PC-3 (cell line): ENCODE measurements around the gene LTB4R. TPM values are rescaled to one million over a fixed set of nuclear protein-coding genes. Genes with fewer than 3 reads are reported as not detected.

Experiments used
- ATAC-seq: fragments of 200-7000 bp; cut with Tn5 transposase; 2 replicates; pipeline ENCODE4 v1.9.1; 2020; ENCODE audit warnings: mild to moderate bottlenecking, moderate library complexity
- BruUV-seq: library from RNA; stranded (reverse); fragments of 400-500 nt; replicated peaks from 2 replicates; lab custom pipeline; 2021; lab: Mats Ljungman, UMichigan
- CTCF ChIA-PET: fragments of 300-600 bp; sonication (Branson Sonifier 250); formaldehyde crosslinking; loops from one replicate; lab custom pipeline; 2022; ENCODE audit warnings: antibody characterized with exemption; lab: Charles Lee
- POLR2A ChIA-PET: fragments of 300-600 bp; sonication (Branson Sonifier 250); formaldehyde crosslinking; loops from one replicate; lab custom pipeline; 2022; ENCODE audit warnings: antibody characterized with exemption; ENCODE audit not compliant: unreplicated experiment; lab: Charles Lee
- DNase-seq: peaks from one replicate; pipeline ENCODE4 v3.0.0-alpha.2; 2015
- H2AFZ ChIP-seq: fragments of 300-600 bp; sonication (generic); 2 replicates; pipeline ENCODE4 v1.6.0; 2016; ENCODE audit warnings: antibody characterized with exemption, low read length
- H3F3A ChIP-seq: fragments of 300-600 bp; sonication (generic); one replicate; pipeline ENCODE4 v1.6.0; 2017; ENCODE audit warnings: antibody characterized with exemption, low read length, control low read depth, mild to moderate bottlenecking; ENCODE audit not compliant: unreplicated experiment
- H3K27ac ChIP-seq: fragments of 300-600 bp; sonication (generic); 2 replicates; pipeline ENCODE4 v1.5.1; 2016; ENCODE audit warnings: mild to moderate bottlenecking, low read length
- H3K27me3 ChIP-seq: fragments of 300-600 bp; sonication (generic); 2 replicates; pipeline ENCODE4 v1.6.1; 2016; ENCODE audit warnings: low read length, mixed read lengths
- H3K36me3 ChIP-seq: fragments of 300-600 bp; sonication (generic); 2 replicates; pipeline ENCODE4 v1.6.1; 2016; ENCODE audit warnings: low read depth, mixed run types, low read length, mixed read lengths
- H3K4me1 ChIP-seq: fragments of 300-600 bp; sonication (generic); 2 replicates; pipeline ENCODE4 v1.5.1; 2016; ENCODE audit warnings: low read length; ENCODE audit not compliant: insufficient read depth
- H3K4me2 ChIP-seq: fragments of 300-600 bp; sonication (generic); 2 replicates; pipeline ENCODE4 v1.6.0; 2016; ENCODE audit warnings: low read length
- H3K4me3 ChIP-seq: fragments of 300-600 bp; sonication (generic); 2 replicates; pipeline ENCODE4 v1.5.1; 2016; ENCODE audit warnings: mild to moderate bottlenecking, low read length, mixed read lengths
- H3K79me2 ChIP-seq: fragments of 300-600 bp; sonication (generic); 2 replicates; pipeline ENCODE4 v1.6.1; 2017; ENCODE audit warnings: low read length, mixed read lengths
- H3K9ac ChIP-seq: fragments of 300-600 bp; sonication (generic); 2 replicates; pipeline ENCODE4 v1.6.0; 2016; ENCODE audit warnings: mild to moderate bottlenecking, low read length
- H3K9me2 ChIP-seq: fragments of 300-600 bp; sonication (generic); replicated peaks from 2 replicates; pipeline ENCODE4 v1.6.1; 2016; ENCODE audit warnings: mixed run types, low read length, mixed read lengths
- H3K9me3 ChIP-seq: fragments of 300-600 bp; sonication (generic); 2 replicates; pipeline ENCODE4 v1.6.1; 2016; ENCODE audit warnings: low read length, mixed read lengths
- H4K20me1 ChIP-seq: fragments of 300-600 bp; sonication (generic); 2 replicates; pipeline ENCODE4 v1.6.1; 2016; ENCODE audit warnings: low read length, mixed read lengths
- EZH2 ChIP-seq: fragments of 300-600 bp; sonication (generic); IDR thresholded peaks from one replicate; pipeline ENCODE4 v1.6.1; 2017; ENCODE audit warnings: antibody characterized with exemption, mild to moderate bottlenecking, low read length; ENCODE audit not compliant: unreplicated experiment
- EZH2phosphoT487 ChIP-seq: fragments of 300-600 bp; sonication (generic); IDR thresholded peaks from 2 replicates; pipeline ENCODE4 v1.6.1; 2018; ENCODE audit warnings: mild to moderate bottlenecking, antibody characterized with exemption, low read length, borderline replicate concordance
- intact Hi-C: fragments of 100-400 bp; cut with micrococcal nuclease; formaldehyde crosslinking; loops from 2 replicates; pipeline ENCODE4 v1.9.0; 2023
- total RNA-seq: library from RNA; depleted of rRNA; stranded (reverse); fragments of >200 nt; gene quantifications from 2 replicates; pipeline ENCODE4 v1.2.3, GENCODE V29; 2014
- TF ChIP-seq, protein P1 (sequence below): fragments of 300-600 bp; sonication (generic); conservative IDR thresholded peaks from 2 replicates; pipeline ENCODE4 v1.5.1; 2017; ENCODE audit warnings: antibody characterized with exemption, low read depth, mild to moderate bottlenecking, low read length

The LTB4R gene
- total RNA-seq, 1 experiment from 2014 or later, result 11.6 TPM

DNA sequence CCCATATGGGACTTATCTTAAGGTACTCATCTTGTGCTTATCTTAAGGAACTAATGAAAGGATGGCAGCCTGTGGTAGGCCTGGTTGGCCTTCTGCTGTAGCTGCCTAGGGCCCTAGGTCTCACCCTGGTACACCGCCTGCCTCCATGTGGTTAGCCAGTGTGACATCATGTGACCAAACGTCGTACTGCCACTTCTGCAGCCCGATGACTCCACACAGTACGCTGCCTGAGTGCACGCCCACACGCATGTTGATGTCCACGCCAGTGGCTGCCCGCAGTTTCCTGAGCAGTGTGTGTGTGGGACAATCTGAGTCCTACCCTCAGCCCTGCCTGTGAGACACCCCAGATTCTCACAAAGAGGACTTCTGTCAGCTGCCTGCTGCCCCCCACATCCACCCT lies 18.4 kb downstream of the LTB4R start:
- no peaks in the 10 kb centered on the region for H3K9me3 ChIP-seq
- TF ChIP-seq EZH2phosphoT487 (no peak), EZH2 (no peak)
- TF ChIP-seq, protein P1, sequence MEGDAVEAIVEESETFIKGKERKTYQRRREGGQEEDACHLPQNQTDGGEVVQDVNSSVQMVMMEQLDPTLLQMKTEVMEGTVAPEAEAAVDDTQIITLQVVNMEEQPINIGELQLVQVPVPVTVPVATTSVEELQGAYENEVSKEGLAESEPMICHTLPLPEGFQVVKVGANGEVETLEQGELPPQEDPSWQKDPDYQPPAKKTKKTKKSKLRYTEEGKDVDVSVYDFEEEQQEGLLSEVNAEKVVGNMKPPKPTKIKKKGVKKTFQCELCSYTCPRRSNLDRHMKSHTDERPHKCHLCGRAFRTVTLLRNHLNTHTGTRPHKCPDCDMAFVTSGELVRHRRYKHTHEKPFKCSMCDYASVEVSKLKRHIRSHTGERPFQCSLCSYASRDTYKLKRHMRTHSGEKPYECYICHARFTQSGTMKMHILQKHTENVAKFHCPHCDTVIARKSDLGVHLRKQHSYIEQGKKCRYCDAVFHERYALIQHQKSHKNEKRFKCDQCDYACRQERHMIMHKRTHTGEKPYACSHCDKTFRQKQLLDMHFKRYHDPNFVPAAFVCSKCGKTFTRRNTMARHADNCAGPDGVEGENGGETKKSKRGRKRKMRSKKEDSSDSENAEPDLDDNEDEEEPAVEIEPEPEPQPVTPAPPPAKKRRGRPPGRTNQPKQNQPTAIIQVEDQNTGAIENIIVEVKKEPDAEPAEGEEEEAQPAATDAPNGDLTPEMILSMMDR, result no peak
- CTCF ChIA-PET, result no interaction called here
- no peak overlapping the region for H2AFZ ChIP-seq
- no peaks in the 10 kb centered on the region for H3K27me3 ChIP-seq
- intact Hi-C loops, result no loop called here
- no peak overlapping the region for H3K4me2 ChIP-seq
- no peaks in the 10 kb centered on the region for H3F3A ChIP-seq
- ATAC-seq (no peak), DNase-seq (no peak)
- H3K79me2 ChIP-seq, result no peaks in the 10 kb centered on the region
- no peak overlapping the region for H3K4me3 ChIP-seq
- H3K27ac ChIP-seq, result no peak overlapping the region
- H3K9me2 ChIP-seq, result no peaks in the 10 kb centered on the region
- no TSS peak for BruUV-seq
- H4K20me1 ChIP-seq, result no peaks in the 10 kb centered on the region
- no peaks in the 10 kb centered on the region for H3K36me3 ChIP-seq
- H3K4me1 ChIP-seq, result peaks cover 5% of the 10 kb centered on the region; the same call in 1 of the 2 replicates
- POLR2A ChIA-PET, result no interaction called here
- no peak overlapping the region for H3K9ac ChIP-seq

- intact Hi-C loops, result no loop called here
- Histone ChIP-seq H3K9ac (no peak overlapping the region), H3K9me3 (no peaks in the 10 kb centered on the region), H2AFZ (no peak overlapping the region), H3K27ac (no peak overlapping the region), H3K4me1 (peaks cover 5% of the 10 kb centered on the region; the same call in 1 of the 2 replicates), H3K27me3 (no peaks in the 10 kb centered on the region), H3K4me2 (no peak overlapping the region), H3K79me2 (no peaks in the 10 kb centered on the region), H3K36me3 (no peaks in the 10 kb centered on the region), H3F3A (no peaks in the 10 kb centered on the region), H3K4me3 (no peak overlapping the region), H3K9me2 (no peaks in the 10 kb centered on the region), H4K20me1 (no peaks in the 10 kb centered on the region)
- ATAC-seq, result no peak
- DNase-seq, result no peak
- BruUV-seq, result no TSS peak
- ChIA-PET CTCF (no interaction called here), POLR2A (interaction anchor here (0.7 kb wide), 1 partner anchor 107 kb away, joined by 5 read pairs; no protein-coding TSS in a partner anchor)
- no peak for TF ChIP-seq EZH2
- TF ChIP-seq EZH2phosphoT487, result no peak
- TF ChIP-seq, protein P1, result no peak
Observed at GRCh38 chr14:24330973-24331674, 19.8 kb downstream of the LTB4R start.

DNA sequence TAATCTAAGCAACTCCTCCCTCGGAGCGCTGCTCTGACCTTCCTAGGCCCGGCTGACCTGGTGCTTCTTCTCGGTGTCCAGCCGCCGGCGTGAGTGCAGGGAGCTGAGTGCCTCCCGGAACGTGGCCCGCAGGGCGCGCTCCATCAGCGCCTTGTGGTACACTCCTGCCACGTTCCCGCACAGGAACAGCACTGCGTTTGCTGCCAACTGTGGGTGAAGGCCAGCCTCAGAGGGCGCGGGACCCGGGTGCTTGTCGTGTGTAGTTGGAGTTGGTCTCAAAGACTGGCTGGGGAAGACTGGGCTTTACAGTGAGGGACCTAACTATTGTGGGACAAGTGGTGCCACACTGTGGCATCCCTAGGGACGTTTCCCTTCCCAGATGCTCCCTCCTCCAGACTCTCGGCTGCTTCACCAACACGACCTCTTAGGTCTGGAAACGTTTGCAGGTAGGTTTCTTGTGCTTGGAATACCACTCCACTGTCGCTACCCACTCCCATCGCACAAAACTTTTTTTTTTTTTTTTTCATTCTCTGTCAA lies 20.5 kb downstream of the LTB4R start:
- POLR2A ChIA-PET, result no interaction called here
- no peak overlapping the region for H3K9ac ChIP-seq
- TF ChIP-seq EZH2phosphoT487 (no peak), EZH2 (no peak)
- TF ChIP-seq, protein P1, result no peak
- ATAC-seq (no peak), DNase-seq (no peak)
- H3K79me2 ChIP-seq, result no peaks in the 10 kb centered on the region
- H3K4me3 ChIP-seq, result no peak overlapping the region
- H3K4me1 ChIP-seq, result peaks cover 5% of the 10 kb centered on the region; the same call in 1 of the 2 replicates
- H2AFZ ChIP-seq, result peak overlapping the region; percentile 33; the same call in 1 of the 2 replicates
- intact Hi-C loops, result loop anchor here (2.0 kb wide), 1 partner anchor 35 kb away; no protein-coding TSS in a partner anchor
- H3K27me3 ChIP-seq, result no peaks in the 10 kb centered on the region
- no peaks in the 10 kb centered on the region for H4K20me1 ChIP-seq
- H3K4me2 ChIP-seq, result no peak overlapping the region
- no TSS peak for BruUV-seq
- CTCF ChIA-PET, result interaction anchor here (0.7 to 1.0 kb wide), 2 partner anchors 100 to 196 kb away, joined by 5 to 8 read pairs; partner anchors contain the start of gene PSME1
- H3K9me2 ChIP-seq, result no peaks in the 10 kb centered on the region
- H3K27ac ChIP-seq, result no peak overlapping the region
- H3K9me3 ChIP-seq, result no peaks in the 10 kb centered on the region
- no peaks in the 10 kb centered on the region for H3F3A ChIP-seq
- H3K36me3 ChIP-seq, result no peaks in the 10 kb centered on the region
